GM10266 (cell line): ENCODE data around the gene SEC14L1.
"Not testable (repeated sequence)": the region's sequence is repeated elsewhere in the genome, so short reads cannot be mapped to it uniquely, and the experiment has no call there.

Experiments
- DNase-seq: peaks from one replicate; pipeline ENCODE4 v3.0.0; 2012; ENCODE audit errors: extremely low spot score
- CTCF ChIP-seq: IDR thresholded peaks from 2 replicates; pipeline ENCODE4 v1.5.1; 2012; ENCODE audit warnings: mild to moderate bottlenecking, low read depth; ENCODE audit not compliant: control insufficient read depth, insufficient read depth; ENCODE audit errors: missing control alignments

SEC14L1 gene

GRCh38 chr17:77148077-77148939 is 7.5 kb downstream of the SEC14L1 start:
- TF ChIP-seq CTCF: no peak
- no peak for DNase-seq

- no peak for TF ChIP-seq CTCF
- DNase-seq: no peak
These were observed 8.3 kb downstream of the SEC14L1 start for GRCh38 chr17:77148940-77149510.

- no peak for DNase-seq
- TF ChIP-seq CTCF: no peak
These were observed 9.4 kb downstream of the SEC14L1 start for GRCh38 chr17:77150196-77150595.

- TF ChIP-seq CTCF: no peak
- no peak for DNase-seq
These were observed 10.4 kb downstream of the SEC14L1 start for GRCh38 chr17:77151186-77151585.

GRCh38 chr17:77152056-77152455 is 11.3 kb downstream of the SEC14L1 start:
- not testable (repeated sequence) for DNase-seq

GRCh38 chr17:77153472-77153871 is 12.7 kb downstream of the SEC14L1 start:
- no peak for TF ChIP-seq CTCF
- no peak for DNase-seq

GRCh38 chr17:77153999-77154586 is 13.3 kb downstream of the SEC14L1 start:
- no peak for TF ChIP-seq CTCF
- no peak for DNase-seq
